HEK293 (cell line): ENCODE data around the gene CCDC9.

Experiments
- BCL11B ChIP-seq: fragments of 450-650 bp; formaldehyde crosslinking; IDR thresholded peaks from 2 replicates; pipeline ENCODE4 v1.5.1; 2016; ENCODE audit warnings: low read depth, missing biosample characterization, missing genetic modification characterization
- EGR2 ChIP-seq: fragments of 450-650 bp; formaldehyde crosslinking; IDR thresholded peaks from 2 replicates; pipeline ENCODE4 v1.5.1; 2016; ENCODE audit warnings: low read depth, missing biosample characterization, missing genetic modification characterization
- GLI4 ChIP-seq: fragments of 450-650 bp; formaldehyde crosslinking; IDR thresholded peaks from 2 replicates; pipeline ENCODE4 v1.5.1; 2016; ENCODE audit warnings: missing biosample characterization, missing genetic modification characterization
- HOXD13 ChIP-seq: sonication (generic); formaldehyde crosslinking; IDR thresholded peaks from 2 replicates; pipeline ENCODE4 v1.8.0; 2022; ENCODE audit warnings: missing genetic modification reagents, borderline replicate concordance
- MYNN ChIP-seq: fragments of 450-650 bp; formaldehyde crosslinking; IDR thresholded peaks from 2 replicates; pipeline ENCODE4 v1.5.1; 2016; ENCODE audit warnings: missing biosample characterization, missing genetic modification characterization, borderline replicate concordance
- SP7 ChIP-seq: fragments of 450-650 bp; formaldehyde crosslinking; IDR thresholded peaks from 2 replicates; pipeline ENCODE4 v1.5.1; 2016; ENCODE audit warnings: missing biosample characterization, missing genetic modification characterization
- TRIM28 ChIP-seq: IDR thresholded peaks from 2 replicates; pipeline ENCODE4 v1.6.1; 2011; ENCODE audit warnings: low read length, control low read depth, borderline replicate concordance
- ZBTB8A ChIP-seq: fragments of 450-650 bp; formaldehyde crosslinking; IDR thresholded peaks from 2 replicates; pipeline ENCODE4 v1.5.1; 2016; ENCODE audit warnings: missing biosample characterization, missing genetic modification characterization
- ZFP3 ChIP-seq: fragments of 450-650 bp; formaldehyde crosslinking; IDR thresholded peaks from 2 replicates; pipeline ENCODE4 v1.5.1; 2016; ENCODE audit warnings: low read depth, missing biosample characterization, missing genetic modification characterization
- ZFP37 ChIP-seq: fragments of 450-650 bp; formaldehyde crosslinking; IDR thresholded peaks from 2 replicates; pipeline ENCODE4 v1.5.1; 2016; ENCODE audit warnings: missing biosample characterization, missing genetic modification characterization
- ZFP41 ChIP-seq: fragments of 450-650 bp; formaldehyde crosslinking; IDR thresholded peaks from 2 replicates; pipeline ENCODE4 v1.5.1; 2016; ENCODE audit warnings: missing biosample characterization, missing genetic modification characterization, borderline replicate concordance
- ZNF112 ChIP-seq: fragments of 450-650 bp; formaldehyde crosslinking; IDR thresholded peaks from 2 replicates; pipeline ENCODE4 v1.5.0; 2017; ENCODE audit warnings: missing biosample characterization, missing genetic modification characterization
- ZNF169 ChIP-seq: fragments of 450-650 bp; formaldehyde crosslinking; IDR thresholded peaks from 2 replicates; pipeline ENCODE4 v1.5.1; 2016; ENCODE audit warnings: missing biosample characterization, missing genetic modification characterization
- ZNF174 ChIP-seq: fragments of 450-650 bp; formaldehyde crosslinking; IDR thresholded peaks from 2 replicates; pipeline ENCODE4 v1.5.0; 2017; ENCODE audit warnings: missing biosample characterization, mild to moderate bottlenecking, missing genetic modification characterization
- ZNF292 ChIP-seq: fragments of 450-650 bp; formaldehyde crosslinking; IDR thresholded peaks from 2 replicates; pipeline ENCODE4 v1.5.1; 2016; ENCODE audit warnings: low read depth, missing biosample characterization, missing genetic modification characterization, borderline replicate concordance
- ZNF311 ChIP-seq: fragments of 450-650 bp; formaldehyde crosslinking; IDR thresholded peaks from 2 replicates; pipeline ENCODE4 v1.5.1; 2017; ENCODE audit warnings: missing biosample characterization, missing genetic modification characterization, borderline replicate concordance
- ZNF473 ChIP-seq: fragments of 450-650 bp; formaldehyde crosslinking; IDR thresholded peaks from 2 replicates; pipeline ENCODE4 v1.5.1; 2017; ENCODE audit warnings: missing biosample characterization, missing genetic modification characterization
- ZNF48 ChIP-seq: fragments of 450-650 bp; formaldehyde crosslinking; IDR thresholded peaks from 2 replicates; pipeline ENCODE4 v1.5.1; 2016; ENCODE audit warnings: missing biosample characterization, missing genetic modification characterization
- ZNF571 ChIP-seq: fragments of 450-650 bp; formaldehyde crosslinking; IDR thresholded peaks from 2 replicates; pipeline ENCODE4 v1.5.0; 2017; ENCODE audit warnings: missing biosample characterization, missing genetic modification characterization
- ZNF639 ChIP-seq: fragments of 450-650 bp; formaldehyde crosslinking; IDR thresholded peaks from 2 replicates; pipeline ENCODE4 v1.5.1; 2016; ENCODE audit warnings: missing biosample characterization, missing genetic modification characterization
- ZNF704 ChIP-seq: fragments of 450-650 bp; formaldehyde crosslinking; IDR thresholded peaks from 2 replicates; pipeline ENCODE4 v1.5.1; 2016; ENCODE audit warnings: missing biosample characterization, missing genetic modification characterization
- ZNF747 ChIP-seq: fragments of 450-650 bp; formaldehyde crosslinking; IDR thresholded peaks from 2 replicates; pipeline ENCODE4 v1.5.1; 2016; ENCODE audit warnings: missing biosample characterization, missing genetic modification characterization
- ZNF76 ChIP-seq: fragments of 450-650 bp; formaldehyde crosslinking; IDR thresholded peaks from 2 replicates; pipeline ENCODE4; 2016; ENCODE audit warnings: low read depth, missing biosample characterization, missing genetic modification characterization, borderline replicate concordance
- ZSCAN30 ChIP-seq: fragments of 450-650 bp; IDR thresholded peaks from 2 replicates; pipeline ENCODE4 v1.5.1; 2018; ENCODE audit warnings: missing biosample characterization, mild to moderate bottlenecking, missing genetic modification characterization, moderate library complexity
- TF ChIP-seq, protein P1 (sequence below): fragments of 450-650 bp; formaldehyde crosslinking; IDR thresholded peaks from 2 replicates; pipeline ENCODE4 v1.5.1; 2016; ENCODE audit warnings: missing biosample characterization, missing genetic modification characterization, borderline replicate concordance
- TF ChIP-seq, protein P2 (sequence below): fragments of 450-650 bp; formaldehyde crosslinking; IDR thresholded peaks from 2 replicates; pipeline ENCODE4 v1.5.1; 2016; ENCODE audit warnings: missing biosample characterization, missing genetic modification characterization
- TF ChIP-seq, protein P3 (sequence below): fragments of 450-650 bp; formaldehyde crosslinking; IDR thresholded peaks from 2 replicates; pipeline ENCODE4 v1.5.1; 2017; ENCODE audit warnings: missing biosample characterization, missing genetic modification characterization
- TF ChIP-seq, protein P4 (sequence below): fragments of 450-650 bp; formaldehyde crosslinking; optimal IDR thresholded peaks from 2 replicates; pipeline ENCODE3; 2016; ENCODE audit warnings: missing biosample characterization, mild to moderate bottlenecking, missing genetic modification characterization

The CCDC9 gene

DNA sequence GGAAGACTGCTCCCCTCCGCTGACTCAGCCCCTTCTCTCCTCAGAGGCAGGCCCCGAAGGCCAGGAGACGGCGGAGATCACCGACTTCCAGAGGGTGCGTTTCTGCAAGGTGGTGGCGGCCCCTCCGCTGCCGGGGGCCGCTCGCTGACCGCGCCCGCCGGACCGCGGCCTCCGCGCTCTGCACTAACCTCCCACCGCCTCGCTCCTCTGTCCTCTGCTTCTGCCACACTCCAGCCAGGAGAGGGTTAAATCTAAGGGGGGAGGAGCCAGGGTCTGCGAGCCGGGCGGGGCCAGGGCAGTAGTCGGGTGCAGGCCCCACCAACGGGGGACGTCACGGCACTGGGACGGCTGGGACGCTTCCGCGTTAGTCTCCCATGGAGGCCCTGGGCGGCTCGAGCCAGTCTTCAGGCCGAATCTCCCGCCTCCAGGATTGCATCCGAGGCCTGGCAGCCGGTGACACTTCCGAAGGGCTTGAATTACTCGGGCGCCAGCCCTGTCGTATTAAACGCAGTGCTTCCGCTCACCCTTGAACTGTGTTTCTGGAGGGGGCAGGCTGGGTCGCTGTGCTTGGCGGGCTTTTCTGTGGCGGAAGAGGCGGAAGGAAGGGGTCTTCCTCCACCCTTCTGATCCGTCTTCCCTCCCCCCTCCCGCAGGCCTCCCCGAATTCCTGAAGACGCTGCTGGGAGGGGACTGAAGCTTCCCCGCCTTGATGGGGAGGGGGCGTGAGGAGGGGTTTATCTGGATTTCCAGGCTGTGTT, 17.2 kb downstream of the CCDC9 start (continued):
- no peak for TF ChIP-seq ZNF311
- TF ChIP-seq, protein P1, sequence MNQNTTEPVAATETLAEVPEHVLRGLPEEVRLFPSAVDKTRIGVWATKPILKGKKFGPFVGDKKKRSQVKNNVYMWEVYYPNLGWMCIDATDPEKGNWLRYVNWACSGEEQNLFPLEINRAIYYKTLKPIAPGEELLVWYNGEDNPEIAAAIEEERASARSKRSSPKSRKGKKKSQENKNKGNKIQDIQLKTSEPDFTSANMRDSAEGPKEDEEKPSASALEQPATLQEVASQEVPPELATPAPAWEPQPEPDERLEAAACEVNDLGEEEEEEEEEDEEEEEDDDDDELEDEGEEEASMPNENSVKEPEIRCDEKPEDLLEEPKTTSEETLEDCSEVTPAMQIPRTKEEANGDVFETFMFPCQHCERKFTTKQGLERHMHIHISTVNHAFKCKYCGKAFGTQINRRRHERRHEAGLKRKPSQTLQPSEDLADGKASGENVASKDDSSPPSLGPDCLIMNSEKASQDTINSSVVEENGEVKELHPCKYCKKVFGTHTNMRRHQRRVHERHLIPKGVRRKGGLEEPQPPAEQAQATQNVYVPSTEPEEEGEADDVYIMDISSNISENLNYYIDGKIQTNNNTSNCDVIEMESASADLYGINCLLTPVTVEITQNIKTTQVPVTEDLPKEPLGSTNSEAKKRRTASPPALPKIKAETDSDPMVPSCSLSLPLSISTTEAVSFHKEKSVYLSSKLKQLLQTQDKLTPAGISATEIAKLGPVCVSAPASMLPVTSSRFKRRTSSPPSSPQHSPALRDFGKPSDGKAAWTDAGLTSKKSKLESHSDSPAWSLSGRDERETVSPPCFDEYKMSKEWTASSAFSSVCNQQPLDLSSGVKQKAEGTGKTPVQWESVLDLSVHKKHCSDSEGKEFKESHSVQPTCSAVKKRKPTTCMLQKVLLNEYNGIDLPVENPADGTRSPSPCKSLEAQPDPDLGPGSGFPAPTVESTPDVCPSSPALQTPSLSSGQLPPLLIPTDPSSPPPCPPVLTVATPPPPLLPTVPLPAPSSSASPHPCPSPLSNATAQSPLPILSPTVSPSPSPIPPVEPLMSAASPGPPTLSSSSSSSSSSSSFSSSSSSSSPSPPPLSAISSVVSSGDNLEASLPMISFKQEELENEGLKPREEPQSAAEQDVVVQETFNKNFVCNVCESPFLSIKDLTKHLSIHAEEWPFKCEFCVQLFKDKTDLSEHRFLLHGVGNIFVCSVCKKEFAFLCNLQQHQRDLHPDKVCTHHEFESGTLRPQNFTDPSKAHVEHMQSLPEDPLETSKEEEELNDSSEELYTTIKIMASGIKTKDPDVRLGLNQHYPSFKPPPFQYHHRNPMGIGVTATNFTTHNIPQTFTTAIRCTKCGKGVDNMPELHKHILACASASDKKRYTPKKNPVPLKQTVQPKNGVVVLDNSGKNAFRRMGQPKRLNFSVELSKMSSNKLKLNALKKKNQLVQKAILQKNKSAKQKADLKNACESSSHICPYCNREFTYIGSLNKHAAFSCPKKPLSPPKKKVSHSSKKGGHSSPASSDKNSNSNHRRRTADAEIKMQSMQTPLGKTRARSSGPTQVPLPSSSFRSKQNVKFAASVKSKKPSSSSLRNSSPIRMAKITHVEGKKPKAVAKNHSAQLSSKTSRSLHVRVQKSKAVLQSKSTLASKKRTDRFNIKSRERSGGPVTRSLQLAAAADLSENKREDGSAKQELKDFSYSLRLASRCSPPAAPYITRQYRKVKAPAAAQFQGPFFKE (tag by site-specific recombination): no peak
- TF ChIP-seq ZNF112 (tag by site-specific recombination): no peak
- TF ChIP-seq, protein P2, sequence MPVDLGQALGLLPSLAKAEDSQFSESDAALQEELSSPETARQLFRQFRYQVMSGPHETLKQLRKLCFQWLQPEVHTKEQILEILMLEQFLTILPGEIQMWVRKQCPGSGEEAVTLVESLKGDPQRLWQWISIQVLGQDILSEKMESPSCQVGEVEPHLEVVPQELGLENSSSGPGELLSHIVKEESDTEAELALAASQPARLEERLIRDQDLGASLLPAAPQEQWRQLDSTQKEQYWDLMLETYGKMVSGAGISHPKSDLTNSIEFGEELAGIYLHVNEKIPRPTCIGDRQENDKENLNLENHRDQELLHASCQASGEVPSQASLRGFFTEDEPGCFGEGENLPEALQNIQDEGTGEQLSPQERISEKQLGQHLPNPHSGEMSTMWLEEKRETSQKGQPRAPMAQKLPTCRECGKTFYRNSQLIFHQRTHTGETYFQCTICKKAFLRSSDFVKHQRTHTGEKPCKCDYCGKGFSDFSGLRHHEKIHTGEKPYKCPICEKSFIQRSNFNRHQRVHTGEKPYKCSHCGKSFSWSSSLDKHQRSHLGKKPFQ (tag by site-specific recombination): no peak
- TF ChIP-seq ZNF473: no peak
- TF ChIP-seq ZFP37 (tag by site-specific recombination): peak; percentile 28; the same call in 1 of the 2 replicates
- TF ChIP-seq ZSCAN30: peak; percentile 77; the same call in 1 of the 2 replicates
- no peak for TF ChIP-seq ZNF571 (tag by site-specific recombination)
- 0 out of 2 replicates have a peak, but pooled peaks have one; percentile 6 for TF ChIP-seq GLI4 (tag by site-specific recombination)
- no peak for TF ChIP-seq BCL11B (tag by site-specific recombination)
- TF ChIP-seq, protein P3, sequence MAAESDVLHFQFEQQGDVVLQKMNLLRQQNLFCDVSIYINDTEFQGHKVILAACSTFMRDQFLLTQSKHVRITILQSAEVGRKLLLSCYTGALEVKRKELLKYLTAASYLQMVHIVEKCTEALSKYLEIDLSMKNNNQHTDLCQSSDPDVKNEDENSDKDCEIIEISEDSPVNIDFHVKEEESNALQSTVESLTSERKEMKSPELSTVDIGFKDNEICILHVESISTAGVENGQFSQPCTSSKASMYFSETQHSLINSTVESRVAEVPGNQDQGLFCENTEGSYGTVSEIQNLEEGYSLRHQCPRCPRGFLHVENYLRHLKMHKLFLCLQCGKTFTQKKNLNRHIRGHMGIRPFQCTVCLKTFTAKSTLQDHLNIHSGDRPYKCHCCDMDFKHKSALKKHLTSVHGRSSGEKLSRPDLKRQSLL (tag by site-specific recombination): no peak
- TF ChIP-seq, protein P4, sequence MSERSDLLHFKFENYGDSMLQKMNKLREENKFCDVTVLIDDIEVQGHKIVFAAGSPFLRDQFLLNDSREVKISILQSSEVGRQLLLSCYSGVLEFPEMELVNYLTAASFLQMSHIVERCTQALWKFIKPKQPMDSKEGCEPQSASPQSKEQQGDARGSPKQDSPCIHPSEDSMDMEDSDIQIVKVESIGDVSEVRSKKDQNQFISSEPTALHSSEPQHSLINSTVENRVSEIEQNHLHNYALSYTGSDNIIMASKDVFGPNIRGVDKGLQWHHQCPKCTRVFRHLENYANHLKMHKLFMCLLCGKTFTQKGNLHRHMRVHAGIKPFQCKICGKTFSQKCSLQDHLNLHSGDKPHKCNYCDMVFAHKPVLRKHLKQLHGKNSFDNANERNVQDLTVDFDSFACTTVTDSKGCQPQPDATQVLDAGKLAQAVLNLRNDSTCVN (tag by site-specific recombination): peak; percentile 51
- no peak for TF ChIP-seq MYNN (tag by site-specific recombination)
- TF ChIP-seq ZFP41 (tag by site-specific recombination): no peak
- no peak for TF ChIP-seq ZNF704 (tag by site-specific recombination)
- TF ChIP-seq ZNF76 (tag by site-specific recombination): peak; percentile 67
- TF ChIP-seq TRIM28: 0 out of 2 replicates have a peak, but pooled peaks have one; percentile 37
- no peak for TF ChIP-seq EGR2
- no peak for TF ChIP-seq ZNF48 (tag by site-specific recombination)
- no peak for TF ChIP-seq ZNF747 (tag by site-specific recombination)
- TF ChIP-seq SP7: peak; percentile 42
- TF ChIP-seq ZNF174: no peak
- TF ChIP-seq ZFP3 (tag by site-specific recombination): no peak
- TF ChIP-seq HOXD13 (CRISPR knock-in tag): no peak
- peak; percentile 60; the same call in 1 of the 2 replicates for TF ChIP-seq ZBTB8A
- TF ChIP-seq ZNF169: no peak
- no peak for TF ChIP-seq ZNF292 (tag by site-specific recombination)
- TF ChIP-seq ZNF639 (tag by site-specific recombination): no peak
